Epidermal melanocyte (primary cell): Measurements from ENCODE around the gene CRTC3.
"Not testable (repeated sequence)": the region's sequence is repeated elsewhere in the genome, so short reads cannot be mapped to it uniquely, and the experiment has no call there.

Source experiments
- DNase-seq: peaks from one replicate; pipeline ENCODE4 v3.0.0; 2011; ENCODE audit warnings: low spot score; ENCODE audit not compliant: insufficient read length

Gene CRTC3

DNA sequence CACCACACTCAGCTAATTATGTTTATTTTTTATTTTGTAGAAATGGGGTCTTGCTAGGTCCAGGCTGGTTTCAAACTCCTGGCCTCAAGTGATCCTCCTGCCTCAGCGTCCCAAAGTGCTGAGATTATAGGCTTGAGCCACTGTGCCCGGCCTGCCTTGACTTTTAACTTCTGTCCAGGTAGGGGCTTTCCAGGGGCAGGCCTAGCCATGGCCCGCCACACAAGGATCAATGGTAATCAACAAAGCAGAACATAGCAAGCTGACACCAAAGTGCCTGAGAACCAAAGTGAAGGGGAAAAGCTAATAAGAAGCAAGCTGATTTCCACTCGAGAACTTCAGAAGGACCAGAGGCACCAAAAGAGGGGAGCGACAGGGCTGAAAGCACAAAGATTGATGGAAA lies 9.4 kb upstream of the CRTC3 start:
- DNase-seq: no peak

DNA sequence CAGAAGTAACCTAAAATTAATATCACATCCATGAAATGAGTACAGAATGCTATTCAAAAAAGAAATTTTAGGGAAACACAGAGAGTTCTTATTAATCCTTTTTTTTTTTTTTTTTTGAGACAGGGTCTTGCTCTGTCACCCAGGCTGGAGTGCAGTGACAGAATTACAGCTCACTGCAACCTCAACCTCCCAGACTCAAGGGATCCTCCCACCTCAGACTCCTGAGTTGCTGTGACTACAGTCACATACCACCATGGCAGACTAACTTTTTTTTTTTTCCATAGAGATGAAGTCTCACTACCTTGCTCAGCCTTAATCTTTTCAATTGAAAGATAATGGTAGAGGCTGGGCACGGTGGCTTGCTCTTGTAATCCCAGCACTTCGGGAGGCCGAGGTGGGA lies 6.3 kb upstream of the CRTC3 start:
- DNase-seq: no peak

DNA sequence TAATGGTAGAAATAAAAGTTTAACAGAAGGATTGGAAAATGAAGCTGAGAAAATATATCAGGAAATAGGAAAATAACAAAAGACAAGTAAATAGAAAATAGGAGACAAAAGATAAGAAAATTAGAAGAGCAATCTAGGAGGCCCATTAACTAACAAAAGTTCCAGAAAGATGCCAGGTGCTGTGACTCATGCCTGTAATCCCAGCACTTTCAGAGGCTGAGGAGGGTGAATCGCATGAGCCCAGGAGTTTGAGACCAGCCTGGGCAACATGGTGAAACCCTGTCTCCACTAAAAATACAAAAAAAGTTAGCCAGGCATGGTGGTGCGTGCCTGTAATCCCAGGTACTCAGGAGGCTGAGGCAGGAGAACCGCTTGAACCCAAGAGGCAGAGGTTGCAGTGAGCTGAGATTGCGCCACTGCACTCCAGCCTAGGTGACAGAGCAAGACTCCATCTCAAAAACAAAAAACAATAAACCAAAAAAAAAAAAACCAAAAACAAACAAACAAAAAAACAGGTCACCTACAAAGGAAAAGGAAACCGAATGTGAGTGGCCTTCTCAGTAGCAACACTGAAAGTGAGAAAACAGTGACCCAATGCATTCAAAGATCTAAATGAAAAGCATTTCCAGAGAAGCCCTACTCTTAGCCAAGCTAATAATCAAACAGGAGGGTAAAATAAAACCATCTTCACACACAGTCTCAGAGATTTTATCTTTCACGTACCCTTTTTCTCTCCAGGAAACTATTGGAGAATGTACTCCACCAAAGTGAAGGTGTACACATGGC lies 5.5 kb upstream of the CRTC3 start:
- DNase-seq: not testable (repeated sequence)

DNA sequence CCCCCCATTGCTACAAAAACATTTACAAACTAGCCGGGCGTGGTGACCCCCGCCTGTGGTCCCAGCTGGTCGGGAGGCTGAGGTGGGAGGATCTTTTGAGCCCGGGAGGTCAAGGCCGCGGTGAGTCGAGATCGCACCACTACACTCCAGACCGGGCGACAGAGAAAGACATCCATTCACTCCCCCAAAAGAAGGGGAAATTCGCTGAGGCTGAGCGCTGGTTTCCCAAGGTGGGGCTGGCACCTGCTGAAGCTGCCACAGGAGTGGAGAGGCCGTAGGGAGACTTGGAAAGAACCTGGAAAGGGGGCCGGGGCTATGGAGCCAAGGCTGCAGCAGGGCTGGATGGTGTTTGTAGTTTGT lies 732 bp upstream of the CRTC3 start:
- no peak for DNase-seq

DNA sequence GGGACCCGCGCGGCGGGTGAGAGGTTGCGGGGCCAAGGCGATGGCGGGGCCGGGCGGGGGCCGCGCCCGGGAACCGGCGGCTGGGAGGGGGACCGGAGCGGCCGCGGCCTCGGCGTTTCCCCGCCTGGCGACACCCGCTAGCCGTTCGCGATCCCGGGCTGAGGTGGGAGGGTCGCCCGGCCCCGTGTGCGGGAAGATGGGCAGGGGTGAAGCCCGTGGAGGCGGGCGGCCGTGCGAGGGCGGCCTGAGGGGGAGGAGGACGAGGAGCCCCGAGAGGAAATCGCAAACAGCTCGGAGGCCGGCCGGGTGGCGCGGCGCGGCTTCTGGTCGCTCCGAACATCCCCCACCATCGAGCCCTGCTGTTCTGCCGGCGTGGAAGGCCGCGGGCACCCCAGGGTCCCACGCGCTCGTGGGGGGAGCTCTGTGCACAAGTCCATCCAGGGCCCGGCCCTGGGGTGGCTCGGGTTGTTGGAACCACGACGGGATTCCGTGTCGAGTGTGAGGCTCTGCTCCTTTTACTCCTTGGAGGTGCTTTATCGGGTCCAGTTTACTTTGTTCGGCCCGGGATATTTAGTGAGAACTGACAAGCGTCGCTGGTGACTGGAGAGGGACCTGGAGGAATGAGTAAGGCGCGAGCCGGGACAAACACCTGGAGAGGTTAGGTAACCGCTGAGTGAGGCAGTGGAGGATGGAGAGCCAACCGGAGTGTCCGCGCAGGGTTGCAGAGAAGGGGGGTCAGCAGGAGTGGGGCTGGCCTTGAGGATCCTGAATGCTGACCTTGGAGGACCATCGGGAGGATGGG lies 728 bp downstream of the CRTC3 start:
- DNase-seq: peak; percentile 55

DNA sequence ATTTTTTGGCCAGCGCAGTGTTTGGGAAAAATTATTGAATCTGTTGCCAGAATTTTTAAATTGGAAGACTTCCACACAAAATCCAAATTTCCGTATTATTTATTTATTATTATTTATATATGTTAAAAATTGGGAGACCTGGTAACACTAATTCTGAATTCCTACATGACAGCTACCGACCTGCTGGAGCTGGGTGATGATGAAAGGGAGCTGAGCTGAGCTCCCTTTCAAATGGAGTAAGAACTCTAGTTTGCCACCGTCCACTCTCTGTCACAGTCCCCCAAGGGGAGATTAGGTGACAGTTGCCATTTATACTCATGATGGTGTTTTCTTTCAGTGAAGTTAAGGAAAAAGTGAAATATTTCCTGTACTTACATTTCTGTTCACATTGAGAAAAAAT lies 1.4 kb downstream of the CRTC3 start:
- DNase-seq: no peak

DNA sequence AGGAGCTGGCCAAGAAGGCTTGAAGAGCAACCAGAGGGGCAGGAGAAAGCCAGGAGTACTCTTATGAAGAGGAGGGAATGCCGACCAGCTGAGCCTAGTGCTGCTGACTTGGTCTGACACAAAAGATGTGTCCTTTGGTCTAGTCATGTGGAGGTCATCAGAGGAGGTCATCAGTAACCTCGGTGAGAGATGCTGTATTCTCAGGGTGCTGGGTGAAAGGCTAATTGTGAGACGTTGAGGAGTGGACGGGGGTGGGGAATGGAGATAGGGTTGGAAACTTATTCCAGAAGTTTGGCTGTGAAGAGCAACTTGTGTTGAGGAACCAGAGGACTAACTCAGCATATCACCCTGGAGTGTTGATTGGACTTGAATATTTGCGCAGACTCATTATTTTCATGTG lies 5.5 kb downstream of the CRTC3 start:
- DNase-seq: no peak

DNA sequence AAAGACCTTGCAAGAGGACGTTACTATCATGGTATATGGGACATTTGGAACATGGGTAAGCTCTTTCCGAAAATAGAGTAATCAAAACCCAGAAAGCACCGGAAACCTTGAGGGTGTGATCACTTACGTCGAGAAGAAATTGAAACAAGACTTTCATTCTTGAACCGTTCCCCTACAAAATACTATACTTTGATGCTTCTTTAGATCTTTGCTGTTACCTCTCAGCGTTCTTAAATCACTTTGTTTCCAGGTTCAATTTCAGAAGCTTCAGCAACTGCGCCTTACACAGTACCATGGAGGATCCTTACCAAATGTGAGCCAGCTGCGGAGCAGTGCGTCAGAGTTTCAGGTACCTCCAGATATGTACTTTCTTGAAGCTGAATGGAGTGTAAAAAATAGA lies 10.1 kb downstream of the CRTC3 start:
- no peak for DNase-seq

DNA sequence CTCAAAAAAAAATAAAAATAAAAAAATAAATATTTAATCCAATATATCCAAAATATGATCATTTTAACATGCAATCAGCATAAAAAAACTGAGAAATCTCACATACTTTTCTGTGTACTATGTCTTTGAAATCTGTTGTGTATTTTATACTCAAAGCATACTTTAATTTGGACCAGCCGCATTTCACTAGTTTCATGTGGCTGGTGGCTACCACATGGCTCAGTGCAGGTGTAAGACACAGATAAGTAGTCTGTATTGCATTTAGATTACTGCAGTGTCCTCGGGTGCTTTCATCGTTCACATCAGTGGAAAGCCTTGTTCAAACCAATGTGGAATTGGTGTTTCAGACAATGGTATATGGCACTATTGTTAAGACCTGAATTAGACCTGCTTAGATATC lies 11.0 kb downstream of the CRTC3 start:
- DNase-seq: no peak

DNA sequence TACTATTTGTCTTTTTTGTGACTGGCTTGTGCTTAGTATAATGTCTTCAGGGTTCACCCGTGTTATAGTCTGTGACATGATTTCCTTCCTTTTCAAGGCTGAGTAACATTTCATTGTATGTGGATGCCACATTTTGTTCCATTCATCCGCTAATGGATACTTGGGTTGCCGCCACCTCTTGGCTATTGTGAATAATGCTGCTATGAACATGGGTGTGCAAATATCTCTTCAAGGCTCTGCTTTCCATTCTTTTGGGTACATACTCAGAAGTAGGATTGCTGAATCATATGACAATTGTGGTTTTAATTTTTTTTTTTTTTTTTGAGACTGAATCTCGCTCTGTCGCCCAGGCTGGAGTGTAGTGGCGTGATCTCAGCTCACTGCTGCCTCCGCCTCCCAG lies 15.4 kb downstream of the CRTC3 start:
- no peak for DNase-seq

DNA sequence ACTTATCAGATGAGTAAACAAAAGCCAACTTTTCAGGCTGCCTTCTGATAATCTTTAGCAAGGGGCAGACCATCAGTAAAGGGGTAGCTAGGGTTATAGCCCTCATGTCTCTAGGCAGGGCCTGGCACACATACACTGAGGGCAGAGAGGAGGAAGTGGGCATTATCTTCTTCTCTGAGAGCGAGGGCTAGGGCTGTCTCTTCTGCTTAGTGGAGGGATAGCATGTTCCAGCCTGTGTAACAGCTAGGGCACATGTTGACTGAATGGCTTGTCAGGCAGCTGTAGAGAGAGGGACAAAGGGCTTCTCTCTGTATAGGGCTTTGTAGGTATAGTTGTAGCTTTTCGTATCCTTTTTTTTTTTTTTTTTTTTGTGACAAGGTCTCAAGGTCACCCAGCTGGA lies 17.8 kb downstream of the CRTC3 start:
- DNase-seq: no peak

DNA sequence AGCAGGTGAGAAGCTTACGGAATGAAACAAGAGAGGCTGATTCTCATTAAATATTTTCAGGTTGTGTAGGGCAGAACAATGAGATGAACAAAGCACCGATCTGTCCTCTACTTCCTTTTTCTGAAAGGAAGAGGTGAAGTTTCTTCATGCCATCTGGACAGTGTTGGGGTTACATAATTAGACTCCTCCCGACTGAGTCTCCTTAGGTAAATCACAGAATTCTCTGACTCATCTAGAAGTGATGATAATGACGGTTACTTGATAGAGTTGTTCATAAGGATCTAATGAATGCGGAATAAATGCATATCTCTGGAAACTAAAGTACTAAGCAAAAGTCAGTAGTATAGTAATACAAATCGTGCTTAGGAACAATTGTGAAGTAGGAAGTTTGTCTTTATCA lies 21.2 kb downstream of the CRTC3 start:
- DNase-seq: no peak

DNA sequence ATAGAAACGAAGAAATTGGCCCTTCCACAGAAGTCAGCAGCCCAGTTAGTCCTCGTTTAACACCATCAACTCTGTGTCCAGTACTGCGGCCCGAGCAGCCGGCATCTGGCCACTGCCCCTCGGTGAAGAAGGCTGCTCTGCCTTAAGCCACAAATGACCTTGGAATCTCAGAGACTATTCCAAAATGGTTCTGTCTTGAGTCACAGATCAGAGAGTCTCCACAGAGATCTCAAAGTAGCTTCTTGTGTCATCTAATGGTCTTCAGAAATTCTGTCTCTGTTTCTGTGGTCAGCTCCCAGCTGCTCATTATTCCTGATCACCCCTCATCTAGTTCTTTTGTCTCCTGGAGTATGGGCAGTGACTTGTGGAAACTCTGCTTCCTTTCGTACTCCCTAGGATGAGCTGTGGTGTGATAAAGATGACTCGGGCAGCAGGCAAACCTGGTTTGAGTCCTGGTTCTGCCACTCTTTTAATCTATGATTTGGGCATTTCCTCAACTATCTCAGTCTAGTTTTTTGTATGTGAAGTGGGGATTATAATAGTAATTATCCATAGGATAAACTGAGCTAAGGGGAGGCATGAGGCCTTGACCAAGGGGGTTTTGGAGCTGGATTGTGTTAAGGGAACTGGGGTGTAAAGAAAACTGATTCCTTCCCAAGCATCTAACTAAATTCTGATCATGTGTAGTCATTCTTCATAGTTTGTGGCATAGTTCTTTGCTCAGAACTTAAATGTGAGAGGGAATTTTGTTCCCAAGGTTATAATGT lies 22.6 kb downstream of the CRTC3 start:
- DNase-seq: no peak

DNA sequence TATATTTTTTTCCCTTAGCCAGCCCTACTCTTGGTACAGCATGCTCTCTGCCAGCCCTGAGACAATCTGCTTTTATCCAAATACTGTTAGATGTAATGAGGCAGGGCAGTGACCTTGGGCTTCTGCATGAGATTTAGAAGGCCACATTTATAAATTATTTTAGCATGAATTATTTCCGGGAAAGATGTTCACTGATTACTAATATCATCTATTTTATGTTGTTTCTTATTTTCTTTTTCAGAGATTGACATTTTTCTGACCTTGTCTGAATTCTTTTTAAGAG lies 23.1 kb downstream of the CRTC3 start:
- DNase-seq: no peak

DNA sequence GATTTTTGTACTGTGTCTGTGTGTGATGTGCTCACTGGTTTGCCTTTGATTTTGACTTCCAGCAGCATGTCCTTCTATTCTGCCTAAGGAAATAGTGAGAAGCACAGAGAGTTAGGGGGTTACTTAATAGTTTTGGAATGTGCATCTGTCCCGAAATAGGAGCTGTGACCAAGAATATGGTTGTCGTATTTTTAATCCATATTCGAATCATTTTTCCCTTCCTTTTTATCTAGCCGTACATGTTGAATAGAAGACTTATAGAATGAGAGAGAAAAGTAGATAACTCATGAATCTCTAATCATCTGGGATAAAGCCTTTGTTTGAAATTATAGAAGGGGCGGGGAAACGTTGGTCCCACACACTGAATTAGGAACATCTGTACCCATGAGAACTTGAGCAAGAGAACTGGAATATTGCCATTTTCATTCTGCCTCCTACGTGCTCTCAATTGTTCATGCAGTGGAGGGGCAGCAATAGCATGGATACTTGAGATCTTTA lies 23.6 kb downstream of the CRTC3 start:
- DNase-seq: no peak

DNA sequence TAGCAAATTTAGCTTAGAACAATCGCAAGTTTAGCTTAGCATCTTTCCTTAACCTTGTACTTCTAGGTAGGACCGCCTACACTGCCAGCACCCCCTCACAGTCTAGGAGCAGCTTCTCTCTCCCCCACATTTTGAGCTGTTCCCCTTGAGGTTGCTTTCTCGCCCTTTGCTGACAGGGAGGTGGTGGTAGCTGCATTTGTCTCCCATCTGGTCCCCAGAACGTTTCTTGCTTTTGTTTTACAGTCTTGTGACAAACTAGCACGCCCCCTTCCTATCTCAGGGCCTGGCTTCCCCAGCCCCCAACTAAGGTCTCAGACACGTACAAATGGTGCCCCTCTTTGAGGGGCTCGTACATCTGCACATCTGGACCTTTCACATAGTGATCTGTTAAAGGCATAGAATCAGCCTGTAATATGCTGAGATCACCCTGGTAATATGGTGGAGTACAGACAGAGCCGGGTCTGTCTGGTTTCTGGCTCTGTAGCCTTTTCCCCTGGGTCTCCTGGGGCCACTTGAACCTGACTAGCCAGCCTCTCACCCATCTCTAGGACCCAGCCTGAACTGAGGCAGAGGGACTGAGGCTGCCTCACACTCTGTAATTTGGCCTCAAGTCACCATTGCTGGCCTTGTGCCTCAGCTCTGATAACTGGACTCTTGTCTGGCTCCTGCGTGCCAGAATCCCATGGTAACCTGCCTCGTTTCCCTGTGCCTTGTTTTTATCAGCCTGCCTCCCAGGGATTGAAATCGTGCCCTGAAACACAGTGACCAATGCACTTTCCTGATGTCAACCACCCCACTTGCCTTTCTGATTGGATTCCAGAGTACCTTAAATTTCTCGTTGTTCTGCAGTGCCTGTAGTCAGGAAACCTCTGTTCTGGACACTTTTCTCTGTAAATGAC lies 27.7 kb downstream of the CRTC3 start:
- DNase-seq: no peak

DNA sequence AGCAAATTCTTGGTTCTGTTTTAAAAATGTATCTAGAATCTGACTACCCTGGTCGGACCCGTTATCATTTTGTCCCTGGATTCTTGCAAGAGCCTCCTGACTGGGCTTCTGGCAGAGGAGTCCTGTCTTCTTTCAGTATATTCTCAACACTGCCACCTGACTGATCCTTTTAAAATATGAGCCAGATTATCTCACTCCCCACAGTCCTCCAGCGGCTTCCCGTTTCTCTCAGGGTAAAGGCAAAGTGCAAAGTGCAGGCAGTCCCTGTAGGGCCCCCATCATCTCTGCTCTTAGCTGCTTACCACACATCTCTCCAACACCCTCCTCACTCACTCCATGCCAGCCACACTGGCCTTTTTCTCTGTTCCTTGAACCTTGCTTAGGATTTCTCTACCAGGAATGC lies 28.4 kb downstream of the CRTC3 start:
- DNase-seq: no peak

DNA sequence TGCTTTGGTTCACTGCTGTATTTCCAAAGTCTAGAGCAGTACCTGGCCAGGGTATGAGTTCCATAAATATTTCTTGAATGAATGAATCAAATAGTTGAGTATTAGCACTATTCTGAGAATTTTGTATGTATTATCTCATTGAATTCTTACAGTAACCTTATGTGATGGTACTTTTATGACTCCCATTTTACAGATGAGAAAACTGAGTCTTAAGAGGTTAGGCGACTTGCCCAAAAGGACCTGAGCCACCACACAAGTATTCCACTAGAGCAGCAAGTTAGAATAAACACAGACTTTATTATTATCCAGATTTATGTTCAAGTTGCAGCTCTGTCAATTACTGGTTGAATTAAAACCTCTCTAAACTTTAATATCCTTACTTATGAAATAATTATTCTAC lies 29.4 kb downstream of the CRTC3 start:
- no peak for DNase-seq

DNA sequence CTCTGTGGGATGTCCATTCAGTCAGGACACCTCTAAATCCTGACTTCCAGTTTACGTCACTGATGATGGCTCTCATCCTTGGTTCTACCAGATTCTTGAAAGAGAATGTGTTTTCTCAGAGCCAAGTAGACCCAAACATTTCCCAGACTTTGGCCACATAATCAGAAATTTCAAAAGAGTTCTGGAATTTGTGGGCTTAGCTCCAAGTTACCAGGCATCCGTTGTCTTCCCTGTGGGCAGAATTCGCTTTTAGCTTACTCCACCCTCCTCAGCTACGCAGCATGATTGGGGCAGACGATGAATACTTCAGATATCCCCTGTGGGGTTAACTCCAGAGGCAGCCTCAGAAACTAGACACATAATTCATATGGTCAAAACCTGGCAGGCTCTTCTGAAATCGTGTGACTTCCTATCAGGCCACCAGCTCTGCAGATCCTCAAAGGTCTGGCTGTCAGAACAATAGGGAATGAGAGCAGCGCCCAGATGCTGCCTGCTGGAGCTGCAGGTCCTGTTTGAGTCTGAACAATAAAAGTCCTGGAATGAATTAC lies 30.6 kb downstream of the CRTC3 start:
- peak; percentile 34 for DNase-seq

DNA sequence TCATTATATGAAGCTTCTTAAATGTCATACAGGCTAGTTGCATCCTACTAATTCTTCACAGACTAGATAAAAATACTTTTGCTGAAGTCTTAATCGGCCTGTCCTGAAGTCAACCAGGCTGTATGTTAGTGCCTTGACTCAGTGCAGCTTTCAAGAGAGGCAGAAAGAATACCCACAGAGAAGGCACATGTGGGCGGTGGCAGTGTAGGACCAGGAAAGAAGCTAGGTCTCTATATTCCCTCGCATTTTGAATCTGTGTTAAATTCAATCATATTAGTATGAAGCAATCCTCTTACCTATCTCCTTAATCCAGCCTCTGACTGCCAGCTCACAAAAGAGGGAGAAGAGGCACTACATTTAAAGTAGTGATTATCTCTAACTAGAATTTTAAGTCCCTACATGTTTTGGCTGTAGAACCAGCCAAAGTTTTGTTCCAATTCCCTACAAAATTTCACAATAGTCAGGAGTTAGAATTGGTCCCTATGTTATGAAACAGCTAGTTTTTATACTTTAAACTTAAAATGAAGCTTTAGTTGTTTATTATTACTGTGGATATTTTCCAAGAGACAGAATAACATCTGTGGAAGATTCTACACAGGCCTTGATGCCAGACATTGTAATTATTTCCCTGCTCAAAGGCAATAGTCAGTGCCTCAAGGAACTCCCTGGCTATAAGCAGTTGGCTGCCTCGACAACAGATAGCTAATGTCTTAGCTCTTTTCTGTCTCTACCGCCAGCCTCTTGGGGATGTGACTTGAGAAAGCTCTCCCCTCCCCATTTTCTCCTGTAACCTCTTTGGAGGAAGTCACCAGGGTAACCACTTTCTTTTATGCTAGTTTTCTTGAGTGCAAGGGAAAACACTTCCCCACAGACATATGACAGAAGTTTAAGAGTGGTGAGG lies 31.9 kb downstream of the CRTC3 start:
- no peak for DNase-seq
